Lower lobe of right lung (tissue), 2 donors: ENCODE data around the gene WNT2B. TPM values are rescaled to one million over a fixed set of nuclear protein-coding genes. Genes with fewer than 3 reads are reported as not detected.

ENCODE experiments used
- ATAC-seq, 2 donors: fragments of 200-7000 bp; cut with Tn5 transposase; one replicate each; pipeline ENCODE4 v1.9.1; 2020 to 2022; ENCODE audit warnings: mild to moderate bottlenecking in 2 of 2, moderate library complexity in 2 of 2
- DNase-seq: peaks from one replicate; pipeline ENCODE4 v3.0.0-alpha.2; 2020
- H3K27ac ChIP-seq: fragments of 200-600 bp; one replicate; pipeline ENCODE4 v1.8.0; 2022
- H3K27me3 ChIP-seq: fragments of 200-600 bp; one replicate; pipeline ENCODE4 v1.8.0; 2022; ENCODE audit warnings: low read depth
- H3K36me3 ChIP-seq: fragments of 200-600 bp; one replicate; pipeline ENCODE4 v1.8.0; 2022; ENCODE audit warnings: mild to moderate bottlenecking
- H3K4me1 ChIP-seq: fragments of 200-600 bp; one replicate; pipeline ENCODE4 v1.8.0; 2022
- H3K4me3 ChIP-seq: fragments of 200-600 bp; one replicate; pipeline ENCODE4 v1.8.0; 2022; ENCODE audit warnings: mild to moderate bottlenecking
- H3K9me3 ChIP-seq: fragments of 200-600 bp; one replicate; pipeline ENCODE4 v1.8.0; 2022
- CTCF ChIP-seq: fragments of 200-600 bp; IDR thresholded peaks from one replicate; pipeline ENCODE4 v1.8.0; 2022; ENCODE audit warnings: antibody characterized with exemption, mild to moderate bottlenecking
- intact Hi-C: fragments of 100-400 bp; cut with DNase I; formaldehyde crosslinking; loops from one replicate; pipeline ENCODE4 v1.11.0; 2022
- total RNA-seq: library from RNA; stranded (reverse); fragmentation: NEBNext Ultra II Directional; extraction: Animal tissue kit (Norgen Biotek cat#: 25700); gene quantifications from one replicate; pipeline ENCODE4 v1.2.1, GENCODE V29; 2021
- donor health status: DM: no; HTN: yes; CAD: no; lungs with severe emphysema.

Gene WNT2B
- total RNA-seq, 1 donor from 2014 or later, result 11.8 TPM

- Histone ChIP-seq H3K4me3 (no peak overlapping the region), H3K36me3 (peaks cover 18% of the 10 kb centered on the region), H3K9me3 (no peaks in the 10 kb centered on the region), H3K27me3 (no peaks in the 10 kb centered on the region), H3K27ac (no peak overlapping the region), H3K4me1 (no peaks in the 10 kb centered on the region)
- TF ChIP-seq CTCF, result no peak
- DNase-seq, result no peak
- ATAC-seq, result no peak
- intact Hi-C loops, result no loop called here
These were observed 24.3 kb downstream of the WNT2B start for GRCh38 chr1:112533029-112533428.

GRCh38 chr1:112536561-112536960 is 27.8 kb downstream of the WNT2B start:
- intact Hi-C loops, result no loop called here
- Histone ChIP-seq H3K4me1 (no peaks in the 10 kb centered on the region), H3K27ac (no peak overlapping the region), H3K27me3 (no peaks in the 10 kb centered on the region), H3K36me3 (peaks cover 44% of the 10 kb centered on the region), H3K4me3 (no peak overlapping the region), H3K9me3 (no peaks in the 10 kb centered on the region)
- DNase-seq (no peak), ATAC-seq (no peak)
- TF ChIP-seq CTCF, result no peak

GRCh38 chr1:112537456-112537855 is 28.7 kb downstream of the WNT2B start:
- Histone ChIP-seq H3K27ac (no peak overlapping the region), H3K36me3 (peaks cover 44% of the 10 kb centered on the region), H3K4me1 (no peaks in the 10 kb centered on the region), H3K9me3 (no peaks in the 10 kb centered on the region), H3K4me3 (no peak overlapping the region), H3K27me3 (no peaks in the 10 kb centered on the region)
- intact Hi-C loops, result no loop called here
- no peak for ATAC-seq
- TF ChIP-seq CTCF, result no peak
- DNase-seq, result no peak

- ATAC-seq, result no peak
- Histone ChIP-seq H3K27ac (no peak overlapping the region), H3K9me3 (no peaks in the 10 kb centered on the region), H3K4me3 (no peak overlapping the region), H3K27me3 (no peaks in the 10 kb centered on the region), H3K36me3 (peaks cover 34% of the 10 kb centered on the region), H3K4me1 (no peaks in the 10 kb centered on the region)
- no peak for DNase-seq
- intact Hi-C loops, result no loop called here
- TF ChIP-seq CTCF, result no peak
These were observed 30.1 kb downstream of the WNT2B start for GRCh38 chr1:112538883-112539282.

- intact Hi-C loops, result no loop called here
- Histone ChIP-seq H3K4me3 (no peak overlapping the region), H3K36me3 (peaks cover 33% of the 10 kb centered on the region), H3K4me1 (no peaks in the 10 kb centered on the region), H3K27me3 (no peaks in the 10 kb centered on the region), H3K9me3 (no peaks in the 10 kb centered on the region), H3K27ac (no peak overlapping the region)
- DNase-seq (no peak), ATAC-seq (no peak)
- no peak for TF ChIP-seq CTCF
These were observed 31.5 kb downstream of the WNT2B start for GRCh38 chr1:112540226-112540794.

- H3K4me1 ChIP-seq, result no peaks in the 10 kb centered on the region
- no peak for TF ChIP-seq CTCF
- no peak overlapping the region for H3K4me3 ChIP-seq
- H3K36me3 ChIP-seq, result peaks cover 33% of the 10 kb centered on the region
- ATAC-seq, result no peak
- no peak overlapping the region for H3K27ac ChIP-seq
- no peak for DNase-seq
- H3K9me3 ChIP-seq, result no peaks in the 10 kb centered on the region
- H3K27me3 ChIP-seq, result no peaks in the 10 kb centered on the region
- intact Hi-C loops, result no loop called here
These were observed 32.5 kb downstream of the WNT2B start for GRCh38 chr1:112541299-112541698.
